GM12878 (cell line): Measurements from ENCODE around the gene TMPRSS7. TPM values are rescaled to one million over a fixed set of nuclear protein-coding genes. Genes with fewer than 3 reads are reported as not detected.

ENCODE experiments used
- ATAC-seq: fragments of 200-7000 bp; cut with Tn5 transposase; 3 replicates; pipeline ENCODE4 v1.9.1; 2020; ENCODE audit warnings: mild to moderate bottlenecking, moderate library complexity
- BruUV-seq: library from RNA; stranded (reverse); fragments of 400-500 nt; replicated peaks from 2 replicates; lab custom pipeline; 2021; lab: Mats Ljungman, UMichigan
- CTCF ChIA-PET: fragments of 300-600 bp; sonication (Branson Sonifier 250); formaldehyde crosslinking; extraction: SDS; loops from one replicate; lab custom pipeline; 2021; ENCODE audit warnings: inconsistent platforms; lab: Yijun Ruan, JAX
- POLR2A ChIA-PET: fragments of 350-600 bp; formaldehyde crosslinking; extraction: SDS; loops from one replicate; lab custom pipeline; 2021; ENCODE audit warnings: inconsistent platforms; lab: Charles Lee
- RAD21 ChIA-PET: fragments of 300-600 bp; sonication (Branson Sonifier 250); formaldehyde crosslinking; loops from one replicate; lab custom pipeline; 2023; ENCODE audit warnings: antibody characterized with exemption; ENCODE audit not compliant: unreplicated experiment; lab: Charles Lee
- SMC1A ChIA-PET: fragments of 300-600 bp; sonication (Branson Sonifier 250); formaldehyde crosslinking; loops from one replicate; lab custom pipeline; 2023; ENCODE audit not compliant: unreplicated experiment, uncharacterized antibody; lab: Charles Lee
- DNase-seq: peaks from one replicate; pipeline ENCODE4 v3.0.0-alpha.2; 2011; ENCODE audit warnings: low read depth, low spot score
- FAIRE-seq: peaks from 3 replicates; lab custom pipeline; 2011; peaks lifted over from hg19 to GRCh38; lab: Jason Lieb, UNC
- H2AFZ ChIP-seq: 2 replicates; pipeline ENCODE4 v1.6.0; 2011; ENCODE audit warnings: low read depth, low read length, control low read depth; ENCODE audit not compliant: control insufficient read depth
- H3K27ac ChIP-seq: 2 replicates; pipeline ENCODE4 v1.5.1; 2011; ENCODE audit warnings: control low read depth; ENCODE audit not compliant: control insufficient read depth, insufficient read depth
- H3K27me3 ChIP-seq, 2 experiments: replicated peaks in 1 of 2; 2 replicates each; pipeline versions ENCODE4 v1.6.0 to v1.6.1; 2011; ENCODE audit warnings: low read length in 1 of 2; ENCODE audit not compliant: control insufficient read depth in 2 of 2, insufficient read depth in 2 of 2
- H3K36me3 ChIP-seq, 2 experiments: 2 replicates each; pipeline ENCODE4 v1.5.1; 2011; ENCODE audit warnings: low read length in 1 of 2; ENCODE audit not compliant: control insufficient read depth in 2 of 2, insufficient read depth in 2 of 2
- H3K4me1 ChIP-seq: 2 replicates; pipeline ENCODE4 v1.6.1; 2011; ENCODE audit warnings: mild to moderate bottlenecking, low read length, moderate library complexity, mixed read lengths; ENCODE audit not compliant: control insufficient read depth, insufficient read depth
- H3K4me2 ChIP-seq: 2 replicates; pipeline ENCODE4 v1.6.0; 2011; ENCODE audit warnings: control low read depth; ENCODE audit not compliant: control insufficient read depth, insufficient read depth
- H3K4me3 ChIP-seq: fragments of 200-600 bp; sonication (generic); 2 replicates; pipeline ENCODE4 v1.5.1; 2016
- H3K79me2 ChIP-seq: 2 replicates; pipeline ENCODE4 v1.6.0; 2011; ENCODE audit warnings: low read length; ENCODE audit not compliant: control insufficient read depth, insufficient read depth
- H3K9ac ChIP-seq: 2 replicates; pipeline ENCODE4 v1.8.0; 2011; ENCODE audit warnings: low read length, control low read depth, mixed read lengths; ENCODE audit not compliant: control insufficient read depth, insufficient read depth
- H3K9me3 ChIP-seq: replicated peaks from 3 replicates; pipeline ENCODE4 v1.5.1; 2011; ENCODE audit warnings: mild to moderate bottlenecking, low read length; ENCODE audit not compliant: control insufficient read depth, insufficient read depth
- H4K20me1 ChIP-seq: 2 replicates; pipeline ENCODE4 v1.6.0; 2011; ENCODE audit not compliant: control insufficient read depth, insufficient read depth
- BRCA1 ChIP-seq: IDR thresholded peaks from 2 replicates; pipeline ENCODE4 v1.6.1; 2011; ENCODE audit warnings: low read depth, low read length, improper control_type of control experiment
- MEF2B ChIP-seq: fragments of 450-650 bp; IDR thresholded peaks from 2 replicates; pipeline ENCODE4 v1.6.1; 2018; ENCODE audit warnings: mild to moderate bottlenecking, moderate library complexity; ENCODE audit not compliant: partially characterized antibody, poor library complexity, severe bottlenecking
- NR2C1 ChIP-seq: fragments of 450-650 bp; IDR thresholded peaks from 2 replicates; pipeline ENCODE4 v1.6.1; 2017; ENCODE audit warnings: antibody characterized with exemption, mild to moderate bottlenecking, moderate library complexity
- POLR2AphosphoS5 ChIP-seq: IDR thresholded peaks from 2 replicates; pipeline ENCODE4 v1.6.1; 2011; ENCODE audit warnings: mild to moderate bottlenecking, low read length, inconsistent platforms
- RB1 ChIP-seq: fragments of 450-650 bp; formaldehyde crosslinking; IDR thresholded peaks from 2 replicates; pipeline ENCODE4 v1.6.1; 2017; ENCODE audit warnings: mild to moderate bottlenecking, borderline replicate concordance
- SMAD1 ChIP-seq: fragments of 450-650 bp; IDR thresholded peaks from 2 replicates; pipeline ENCODE4 v1.6.1; 2018; ENCODE audit warnings: mild to moderate bottlenecking, low read depth; ENCODE audit not compliant: partially characterized antibody
- YBX1 ChIP-seq: fragments of 450-650 bp; IDR thresholded peaks from 2 replicates; pipeline ENCODE4 v1.6.1; 2016; ENCODE audit warnings: antibody characterized with exemption
- in situ Hi-C: fragments of 300-500 bp; cut with MboI; formaldehyde crosslinking; loops from 9 replicates; pipeline ENCODE4 v1.14.3; 2018; ENCODE audit warnings: mixed read lengths
- intact Hi-C: fragments of 100-400 bp; cut with micrococcal nuclease; formaldehyde crosslinking; loops from one replicate; pipeline ENCODE4 v1.14.2; 2022; ENCODE audit not compliant: unreplicated experiment
- polyA plus RNA-seq, 11 experiments: library from polyadenylated mRNA; depleted of rRNA in 4 of 11; unstranded in 6 of 11; stranded (reverse) in 5 of 11; fragments of >200 nt; fragmentation: Nextera tagmentation in 4 of 11; fragmentation: Illumina TruSeq in 1 of 11; extraction: Ambion mirVana in 4 of 11; extraction: Trizol in 1 of 11; gene quantifications; 1 replicate in 1 of 11; 2 replicates in 10 of 11; pipeline versions ENCODE4 v1.2.1 to v1.2.3, GENCODE V29; 2011 to 2016; ENCODE audit warnings: inconsistent platforms in 2 of 11, missing spikeins in 2 of 11, low read depth in 1 of 11
- total RNA-seq, 4 experiments: library from RNA; depleted of rRNA in 3 of 4; stranded (reverse); fragments of >200 nt in 3 of 4; fragmentation: Illumina TruSeq in 1 of 4; extraction: Trizol in 1 of 4; gene quantifications; 2 replicates each; pipeline versions ENCODE4 v1.2.1 to v1.2.3, GENCODE V29; 2013 to 2021
- TF ChIP-seq, protein P1 (sequence below): IDR thresholded peaks from 2 replicates; pipeline ENCODE4 v1.6.1; 2012; ENCODE audit warnings: improper control_type of control experiment, low read depth, low read length; ENCODE audit not compliant: insufficient replicate concordance
- TF ChIP-seq, protein P2 (sequence below): fragments of 450-650 bp; IDR thresholded peaks from 2 replicates; pipeline ENCODE4 v1.6.1; 2017; ENCODE audit warnings: mild to moderate bottlenecking, moderate library complexity
- TF ChIP-seq, protein P3 (sequence below): IDR thresholded peaks from 2 replicates; pipeline ENCODE4 v1.6.1; 2012; ENCODE audit warnings: low read length, inconsistent platforms
- TF ChIP-seq, protein P4 (sequence below): IDR thresholded peaks from 2 replicates; pipeline ENCODE4 v1.6.1; 2011; ENCODE audit warnings: borderline replicate concordance, low read depth, mild to moderate bottlenecking, moderate library complexity, low read length; ENCODE audit not compliant: insufficient read depth, poor library complexity, severe bottlenecking

Gene TMPRSS7
- total and polyA plus RNA-seq, 10 of the 15 experiments (the other 5 are each of a cell fraction or from before 2014, with no cell fraction given) = 0.03 TPM; not detected in 9

DNA sequence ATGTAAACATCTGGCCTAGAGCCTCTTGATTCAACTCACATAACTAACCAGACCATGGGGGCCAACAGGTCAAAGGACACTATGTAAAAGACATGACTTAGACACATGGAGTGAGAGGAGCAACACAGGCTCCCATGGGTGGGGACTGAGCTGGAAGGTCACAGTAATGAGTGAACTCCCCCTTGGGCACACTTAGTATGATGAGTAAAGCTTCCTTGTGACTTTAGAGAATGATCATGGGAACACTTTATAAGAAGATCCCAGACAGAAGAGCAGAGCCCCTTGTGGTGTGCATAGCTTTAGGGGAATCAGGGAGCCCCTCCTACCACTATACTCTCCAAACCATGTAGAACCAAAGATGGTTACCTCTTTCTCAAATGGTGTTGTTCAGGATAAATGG lies 88.3 kb downstream of the TMPRSS7 start:
- H3K4me2 ChIP-seq = peak overlapping the region; percentile 46; the same call in 1 of the 2 replicates
- no peaks in the 10 kb centered on the region for H3K9me3 ChIP-seq
- intact Hi-C loops (no loop called here), in situ Hi-C loops (no loop called here)
- FAIRE-seq = no peak
- ChIA-PET SMC1A (interaction anchor here (0.8 to 18.5 kb wide), 4 partner anchors 5 to 14 kb away, joined by 3 to 489 read pairs (median 36); partner anchors contain the start of gene GCSAM), CTCF (interaction anchor here (0.5 to 18.1 kb wide), 8 partner anchors 5 to 397 kb away, joined by 3 to 226 read pairs (median 4); no protein-coding TSS in a partner anchor), RAD21 (interaction anchor here (0.6 to 17.9 kb wide), 5 partner anchors 6 to 364 kb away, joined by 3 to 457 read pairs (median 5); partner anchors contain the start of gene GCSAM), POLR2A (interaction anchor here (0.9 to 2.5 kb wide), 4 partner anchors 9 to 375 kb away, joined by 3 to 9 read pairs (median 3); partner anchors contain the start of gene GCSAM)
- ATAC-seq = no peak
- no peaks in the 10 kb centered on the region for H3K27me3 ChIP-seq
- H4K20me1 ChIP-seq = no peaks in the 10 kb centered on the region
- peaks cover 84% of the 10 kb centered on the region for H3K4me1 ChIP-seq
- peaks cover 5 to 16% of the 10 kb centered on the region in 2 experiments; a peak in 2 of 4 replicates for H3K36me3 ChIP-seq
- H2AFZ ChIP-seq = no peak overlapping the region
- peaks cover 67% of the 10 kb centered on the region for H3K79me2 ChIP-seq
- TSS peak; percentile 4 for BruUV-seq
- H3K4me3 ChIP-seq = no peak overlapping the region
- peak overlapping the region; percentile 52 for H3K9ac ChIP-seq
- peak overlapping the region; percentile 91 for H3K27ac ChIP-seq
- DNase-seq = no peak
- TF ChIP-seq RB1 = no peak
- TF ChIP-seq, protein P1, sequence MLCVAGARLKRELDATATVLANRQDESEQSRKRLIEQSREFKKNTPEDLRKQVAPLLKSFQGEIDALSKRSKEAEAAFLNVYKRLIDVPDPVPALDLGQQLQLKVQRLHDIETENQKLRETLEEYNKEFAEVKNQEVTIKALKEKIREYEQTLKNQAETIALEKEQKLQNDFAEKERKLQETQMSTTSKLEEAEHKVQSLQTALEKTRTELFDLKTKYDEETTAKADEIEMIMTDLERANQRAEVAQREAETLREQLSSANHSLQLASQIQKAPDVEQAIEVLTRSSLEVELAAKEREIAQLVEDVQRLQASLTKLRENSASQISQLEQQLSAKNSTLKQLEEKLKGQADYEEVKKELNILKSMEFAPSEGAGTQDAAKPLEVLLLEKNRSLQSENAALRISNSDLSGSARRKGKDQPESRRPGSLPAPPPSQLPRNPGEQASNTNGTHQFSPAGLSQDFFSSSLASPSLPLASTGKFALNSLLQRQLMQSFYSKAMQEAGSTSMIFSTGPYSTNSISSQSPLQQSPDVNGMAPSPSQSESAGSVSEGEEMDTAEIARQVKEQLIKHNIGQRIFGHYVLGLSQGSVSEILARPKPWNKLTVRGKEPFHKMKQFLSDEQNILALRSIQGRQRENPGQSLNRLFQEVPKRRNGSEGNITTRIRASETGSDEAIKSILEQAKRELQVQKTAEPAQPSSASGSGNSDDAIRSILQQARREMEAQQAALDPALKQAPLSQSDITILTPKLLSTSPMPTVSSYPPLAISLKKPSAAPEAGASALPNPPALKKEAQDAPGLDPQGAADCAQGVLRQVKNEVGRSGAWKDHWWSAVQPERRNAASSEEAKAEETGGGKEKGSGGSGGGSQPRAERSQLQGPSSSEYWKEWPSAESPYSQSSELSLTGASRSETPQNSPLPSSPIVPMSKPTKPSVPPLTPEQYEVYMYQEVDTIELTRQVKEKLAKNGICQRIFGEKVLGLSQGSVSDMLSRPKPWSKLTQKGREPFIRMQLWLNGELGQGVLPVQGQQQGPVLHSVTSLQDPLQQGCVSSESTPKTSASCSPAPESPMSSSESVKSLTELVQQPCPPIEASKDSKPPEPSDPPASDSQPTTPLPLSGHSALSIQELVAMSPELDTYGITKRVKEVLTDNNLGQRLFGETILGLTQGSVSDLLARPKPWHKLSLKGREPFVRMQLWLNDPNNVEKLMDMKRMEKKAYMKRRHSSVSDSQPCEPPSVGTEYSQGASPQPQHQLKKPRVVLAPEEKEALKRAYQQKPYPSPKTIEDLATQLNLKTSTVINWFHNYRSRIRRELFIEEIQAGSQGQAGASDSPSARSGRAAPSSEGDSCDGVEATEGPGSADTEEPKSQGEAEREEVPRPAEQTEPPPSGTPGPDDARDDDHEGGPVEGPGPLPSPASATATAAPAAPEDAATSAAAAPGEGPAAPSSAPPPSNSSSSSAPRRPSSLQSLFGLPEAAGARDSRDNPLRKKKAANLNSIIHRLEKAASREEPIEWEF = peak; percentile 76
- TF ChIP-seq NR2C1 = peak; percentile 20; the same call in 1 of the 2 replicates
- TF ChIP-seq, protein P2, sequence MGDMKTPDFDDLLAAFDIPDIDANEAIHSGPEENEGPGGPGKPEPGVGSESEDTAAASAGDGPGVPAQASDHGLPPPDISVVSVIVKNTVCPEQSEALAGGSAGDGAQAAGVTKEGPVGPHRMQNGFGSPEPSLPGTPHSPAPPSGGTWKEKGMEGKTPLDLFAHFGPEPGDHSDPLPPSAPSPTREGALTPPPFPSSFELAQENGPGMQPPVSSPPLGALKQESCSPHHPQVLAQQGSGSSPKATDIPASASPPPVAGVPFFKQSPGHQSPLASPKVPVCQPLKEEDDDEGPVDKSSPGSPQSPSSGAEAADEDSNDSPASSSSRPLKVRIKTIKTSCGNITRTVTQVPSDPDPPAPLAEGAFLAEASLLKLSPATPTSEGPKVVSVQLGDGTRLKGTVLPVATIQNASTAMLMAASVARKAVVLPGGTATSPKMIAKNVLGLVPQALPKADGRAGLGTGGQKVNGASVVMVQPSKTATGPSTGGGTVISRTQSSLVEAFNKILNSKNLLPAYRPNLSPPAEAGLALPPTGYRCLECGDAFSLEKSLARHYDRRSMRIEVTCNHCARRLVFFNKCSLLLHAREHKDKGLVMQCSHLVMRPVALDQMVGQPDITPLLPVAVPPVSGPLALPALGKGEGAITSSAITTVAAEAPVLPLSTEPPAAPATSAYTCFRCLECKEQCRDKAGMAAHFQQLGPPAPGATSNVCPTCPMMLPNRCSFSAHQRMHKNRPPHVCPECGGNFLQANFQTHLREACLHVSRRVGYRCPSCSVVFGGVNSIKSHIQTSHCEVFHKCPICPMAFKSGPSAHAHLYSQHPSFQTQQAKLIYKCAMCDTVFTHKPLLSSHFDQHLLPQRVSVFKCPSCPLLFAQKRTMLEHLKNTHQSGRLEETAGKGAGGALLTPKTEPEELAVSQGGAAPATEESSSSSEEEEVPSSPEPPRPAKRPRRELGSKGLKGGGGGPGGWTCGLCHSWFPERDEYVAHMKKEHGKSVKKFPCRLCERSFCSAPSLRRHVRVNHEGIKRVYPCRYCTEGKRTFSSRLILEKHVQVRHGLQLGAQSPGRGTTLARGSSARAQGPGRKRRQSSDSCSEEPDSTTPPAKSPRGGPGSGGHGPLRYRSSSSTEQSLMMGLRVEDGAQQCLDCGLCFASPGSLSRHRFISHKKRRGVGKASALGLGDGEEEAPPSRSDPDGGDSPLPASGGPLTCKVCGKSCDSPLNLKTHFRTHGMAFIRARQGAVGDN = peak; percentile 78
- no peak for TF ChIP-seq YBX1
- TF ChIP-seq POLR2AphosphoS5 = peak; percentile 42
- TF ChIP-seq, protein P3, sequence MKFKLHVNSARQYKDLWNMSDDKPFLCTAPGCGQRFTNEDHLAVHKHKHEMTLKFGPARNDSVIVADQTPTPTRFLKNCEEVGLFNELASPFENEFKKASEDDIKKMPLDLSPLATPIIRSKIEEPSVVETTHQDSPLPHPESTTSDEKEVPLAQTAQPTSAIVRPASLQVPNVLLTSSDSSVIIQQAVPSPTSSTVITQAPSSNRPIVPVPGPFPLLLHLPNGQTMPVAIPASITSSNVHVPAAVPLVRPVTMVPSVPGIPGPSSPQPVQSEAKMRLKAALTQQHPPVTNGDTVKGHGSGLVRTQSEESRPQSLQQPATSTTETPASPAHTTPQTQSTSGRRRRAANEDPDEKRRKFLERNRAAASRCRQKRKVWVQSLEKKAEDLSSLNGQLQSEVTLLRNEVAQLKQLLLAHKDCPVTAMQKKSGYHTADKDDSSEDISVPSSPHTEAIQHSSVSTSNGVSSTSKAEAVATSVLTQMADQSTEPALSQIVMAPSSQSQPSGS = peak; percentile 40
- peak; percentile 45 for TF ChIP-seq SMAD1
- peak; percentile 78 for TF ChIP-seq MEF2B
- no peak for TF ChIP-seq BRCA1
- TF ChIP-seq, protein P4, sequence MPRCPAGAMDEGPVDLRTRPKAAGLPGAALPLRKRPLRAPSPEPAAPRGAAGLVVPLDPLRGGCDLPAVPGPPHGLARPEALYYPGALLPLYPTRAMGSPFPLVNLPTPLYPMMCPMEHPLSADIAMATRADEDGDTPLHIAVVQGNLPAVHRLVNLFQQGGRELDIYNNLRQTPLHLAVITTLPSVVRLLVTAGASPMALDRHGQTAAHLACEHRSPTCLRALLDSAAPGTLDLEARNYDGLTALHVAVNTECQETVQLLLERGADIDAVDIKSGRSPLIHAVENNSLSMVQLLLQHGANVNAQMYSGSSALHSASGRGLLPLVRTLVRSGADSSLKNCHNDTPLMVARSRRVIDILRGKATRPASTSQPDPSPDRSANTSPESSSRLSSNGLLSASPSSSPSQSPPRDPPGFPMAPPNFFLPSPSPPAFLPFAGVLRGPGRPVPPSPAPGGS = peak; percentile 47
